GM23338 (cell line): ENCODE measurements around the gene SCN3B. TPM values are rescaled to one million over a fixed set of nuclear protein-coding genes. Genes with fewer than 3 reads are reported as not detected.

Source experiments
- ATAC-seq: fragments of 200-7000 bp; cut with Tn5 transposase; 3 replicates; pipeline ENCODE4 v1.9.1; 2020
- DNase-seq: peaks from one replicate; pipeline ENCODE4 v3.0.0-alpha.2; 2015; ENCODE audit warnings: low spot score
- H2AFZ ChIP-seq: fragments of 200-600 bp; sonication (generic); 2 replicates; pipeline ENCODE4 v1.8.0; 2016; ENCODE audit warnings: antibody characterized with exemption, mild to moderate bottlenecking, moderate library complexity
- H3F3A ChIP-seq: fragments of 200-600 bp; sonication (generic); replicated peaks from 2 replicates; pipeline ENCODE4 v1.8.0; 2017; ENCODE audit warnings: antibody characterized with exemption, mixed run types, low read depth
- H3K27ac ChIP-seq: fragments of 200-600 bp; sonication (generic); 2 replicates; pipeline ENCODE4 v1.6.1; 2016; ENCODE audit warnings: low read depth
- H3K27me3 ChIP-seq: fragments of 200-600 bp; sonication (generic); 2 replicates; pipeline ENCODE4 v1.8.0; 2016; ENCODE audit warnings: mild to moderate bottlenecking, mixed run types, moderate library complexity; ENCODE audit not compliant: insufficient read depth
- H3K36me3 ChIP-seq: fragments of 200-600 bp; sonication (generic); 2 replicates; pipeline ENCODE4 v1.8.0; 2016; ENCODE audit warnings: mild to moderate bottlenecking; ENCODE audit not compliant: insufficient read depth
- H3K4me1 ChIP-seq: fragments of 200-600 bp; sonication (generic); 2 replicates; pipeline ENCODE4 v1.8.0; 2016; ENCODE audit warnings: mild to moderate bottlenecking, moderate library complexity; ENCODE audit not compliant: insufficient read depth
- H3K4me2 ChIP-seq: fragments of 200-600 bp; sonication (generic); 2 replicates; pipeline ENCODE4 v1.7.1; 2017; ENCODE audit warnings: mixed run types
- H3K4me3 ChIP-seq: fragments of 200-600 bp; sonication (generic); 2 replicates; pipeline ENCODE4 v1.6.1; 2016; ENCODE audit warnings: mixed run types
- H3K79me2 ChIP-seq: fragments of 200-600 bp; sonication (generic); replicated peaks from 2 replicates; pipeline ENCODE4 v1.8.0; 2017; ENCODE audit warnings: mild to moderate bottlenecking; ENCODE audit not compliant: insufficient read depth
- H3K9me2 ChIP-seq: fragments of 200-600 bp; sonication (generic); 2 replicates; pipeline ENCODE4 v1.8.0; 2017; ENCODE audit not compliant: insufficient read depth
- H4K20me1 ChIP-seq: fragments of 200-600 bp; sonication (generic); replicated peaks from 2 replicates; pipeline ENCODE4 v1.8.0; 2017; ENCODE audit warnings: mild to moderate bottlenecking; ENCODE audit not compliant: insufficient read depth
- H3K27ac Mint-ChIP-seq: 2 replicates; pipeline ENCODE4 v1.8.0; 2020; ENCODE audit warnings: inconsistent platforms, mild to moderate bottlenecking, moderate library complexity, mixed read lengths
- H3K27me3 Mint-ChIP-seq: 3 replicates; pipeline ENCODE4 v1.8.0; 2022; ENCODE audit warnings: low read depth, mild to moderate bottlenecking, moderate library complexity, mixed read lengths, inconsistent platforms; ENCODE audit not compliant: insufficient read depth, poor library complexity
- H3K36me3 Mint-ChIP-seq: 3 replicates; pipeline ENCODE4 v1.8.0; 2021; ENCODE audit warnings: low read depth, mild to moderate bottlenecking, inconsistent platforms, moderate library complexity, mixed read lengths
- H3K4me1 Mint-ChIP-seq: 3 replicates; pipeline ENCODE4 v1.8.0; 2020; ENCODE audit warnings: mild to moderate bottlenecking, inconsistent platforms, mixed read lengths
- H3K4me3 Mint-ChIP-seq: 3 replicates; pipeline ENCODE4 v1.8.0; 2021; ENCODE audit warnings: moderate library complexity, mild to moderate bottlenecking, inconsistent platforms, mixed read lengths
- H3K9me3 Mint-ChIP-seq: 3 replicates; pipeline ENCODE4 v1.8.0; 2020; ENCODE audit warnings: moderate library complexity, mild to moderate bottlenecking, inconsistent platforms, mixed read lengths
- EZH2 ChIP-seq: fragments of 200-600 bp; sonication (generic); IDR thresholded peaks from one replicate; pipeline ENCODE4 v1.8.0; 2017; ENCODE audit warnings: antibody characterized with exemption, mild to moderate bottlenecking, low read depth; ENCODE audit not compliant: unreplicated experiment
- EZH2phosphoT487 ChIP-seq: fragments of 200-600 bp; sonication (generic); IDR thresholded peaks from one replicate; pipeline ENCODE4 v1.8.1; 2018; ENCODE audit warnings: antibody characterized with exemption; ENCODE audit not compliant: unreplicated experiment
- JUNB ChIP-seq: IDR thresholded peaks from one replicate; pipeline ENCODE4 v1.6.1; 2016; ENCODE audit warnings: antibody characterized with exemption; ENCODE audit not compliant: unreplicated experiment
- ZNF114 ChIP-seq: fragments of 250-450 bp; sonication (Bioruptor Pico); IDR thresholded peaks from 2 replicates; pipeline ENCODE4 v1.5.0; 2020; ENCODE audit warnings: mild to moderate bottlenecking, moderate library complexity
- ZNF331 ChIP-seq: fragments of 250-450 bp; sonication (Bioruptor Pico); IDR thresholded peaks from 2 replicates; pipeline ENCODE4 v1.5.0; 2020; ENCODE audit warnings: low read depth, mild to moderate bottlenecking, moderate library complexity
- polyA plus RNA-seq: library from polyadenylated mRNA; unstranded; fragments of >200 nt; fragmentation: Nextera tagmentation; extraction: Ambion mirVana; gene quantifications from 2 replicates; pipeline ENCODE4 v1.2.1, GENCODE V29; 2016
- total RNA-seq: library from RNA; depleted of rRNA; stranded (reverse); fragments of >200 nt; shearing (Covaris generic); gene quantifications from 2 replicates; pipeline ENCODE4 v1.2.3, GENCODE V29; 2014
- TF ChIP-seq, protein P1 (sequence below): fragments of 250-450 bp; sonication (Bioruptor Pico); IDR thresholded peaks from 2 replicates; pipeline ENCODE4 v1.5.0; 2020; ENCODE audit warnings: mild to moderate bottlenecking, moderate library complexity
- TF ChIP-seq, protein P2 (sequence below): IDR thresholded peaks from one replicate; pipeline ENCODE4 v1.6.1; 2018; ENCODE audit warnings: antibody characterized with exemption; ENCODE audit not compliant: unreplicated experiment
- TF ChIP-seq, protein P3 (sequence below), 2 experiments: fragments of 200-600 bp in 1 of 2; sonication (generic) in 1 of 2; conservative IDR thresholded peaks; 2 replicates each; pipeline versions ENCODE4 v1.5.1 to v1.6.1; 2016 to 2017; ENCODE audit warnings: antibody characterized with exemption in 2 of 2, low read depth in 2 of 2, mild to moderate bottlenecking in 2 of 2, moderate library complexity in 1 of 2
- TF ChIP-seq, protein P4 (sequence below): IDR thresholded peaks from 2 replicates; pipeline ENCODE4 v1.6.1; 2016; ENCODE audit warnings: antibody characterized with exemption

Gene SCN3B
- total and polyA plus RNA-seq, 2 experiments from 2014 or later, result 0.74 to 1.7 TPM

DNA sequence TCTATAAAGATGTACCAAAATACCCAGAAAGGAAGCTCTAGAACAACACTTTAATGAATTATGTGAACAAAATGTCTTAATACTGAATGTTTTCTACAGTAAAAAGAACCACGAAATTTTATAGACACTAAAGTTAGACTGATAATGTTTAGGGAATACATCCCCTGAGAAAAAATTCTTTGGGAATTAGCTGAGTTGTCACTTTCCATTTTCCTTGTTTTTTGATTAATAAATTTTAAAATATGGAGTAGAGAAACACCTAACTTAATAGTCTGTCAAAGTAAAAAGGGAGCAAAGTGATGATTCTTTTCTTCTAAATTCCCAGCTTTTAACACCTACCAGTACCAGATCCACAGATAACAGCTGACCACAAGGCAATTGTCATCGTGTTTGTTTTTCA lies 23.1 kb upstream of the SCN3B start (continued):
- TF ChIP-seq, protein P1, sequence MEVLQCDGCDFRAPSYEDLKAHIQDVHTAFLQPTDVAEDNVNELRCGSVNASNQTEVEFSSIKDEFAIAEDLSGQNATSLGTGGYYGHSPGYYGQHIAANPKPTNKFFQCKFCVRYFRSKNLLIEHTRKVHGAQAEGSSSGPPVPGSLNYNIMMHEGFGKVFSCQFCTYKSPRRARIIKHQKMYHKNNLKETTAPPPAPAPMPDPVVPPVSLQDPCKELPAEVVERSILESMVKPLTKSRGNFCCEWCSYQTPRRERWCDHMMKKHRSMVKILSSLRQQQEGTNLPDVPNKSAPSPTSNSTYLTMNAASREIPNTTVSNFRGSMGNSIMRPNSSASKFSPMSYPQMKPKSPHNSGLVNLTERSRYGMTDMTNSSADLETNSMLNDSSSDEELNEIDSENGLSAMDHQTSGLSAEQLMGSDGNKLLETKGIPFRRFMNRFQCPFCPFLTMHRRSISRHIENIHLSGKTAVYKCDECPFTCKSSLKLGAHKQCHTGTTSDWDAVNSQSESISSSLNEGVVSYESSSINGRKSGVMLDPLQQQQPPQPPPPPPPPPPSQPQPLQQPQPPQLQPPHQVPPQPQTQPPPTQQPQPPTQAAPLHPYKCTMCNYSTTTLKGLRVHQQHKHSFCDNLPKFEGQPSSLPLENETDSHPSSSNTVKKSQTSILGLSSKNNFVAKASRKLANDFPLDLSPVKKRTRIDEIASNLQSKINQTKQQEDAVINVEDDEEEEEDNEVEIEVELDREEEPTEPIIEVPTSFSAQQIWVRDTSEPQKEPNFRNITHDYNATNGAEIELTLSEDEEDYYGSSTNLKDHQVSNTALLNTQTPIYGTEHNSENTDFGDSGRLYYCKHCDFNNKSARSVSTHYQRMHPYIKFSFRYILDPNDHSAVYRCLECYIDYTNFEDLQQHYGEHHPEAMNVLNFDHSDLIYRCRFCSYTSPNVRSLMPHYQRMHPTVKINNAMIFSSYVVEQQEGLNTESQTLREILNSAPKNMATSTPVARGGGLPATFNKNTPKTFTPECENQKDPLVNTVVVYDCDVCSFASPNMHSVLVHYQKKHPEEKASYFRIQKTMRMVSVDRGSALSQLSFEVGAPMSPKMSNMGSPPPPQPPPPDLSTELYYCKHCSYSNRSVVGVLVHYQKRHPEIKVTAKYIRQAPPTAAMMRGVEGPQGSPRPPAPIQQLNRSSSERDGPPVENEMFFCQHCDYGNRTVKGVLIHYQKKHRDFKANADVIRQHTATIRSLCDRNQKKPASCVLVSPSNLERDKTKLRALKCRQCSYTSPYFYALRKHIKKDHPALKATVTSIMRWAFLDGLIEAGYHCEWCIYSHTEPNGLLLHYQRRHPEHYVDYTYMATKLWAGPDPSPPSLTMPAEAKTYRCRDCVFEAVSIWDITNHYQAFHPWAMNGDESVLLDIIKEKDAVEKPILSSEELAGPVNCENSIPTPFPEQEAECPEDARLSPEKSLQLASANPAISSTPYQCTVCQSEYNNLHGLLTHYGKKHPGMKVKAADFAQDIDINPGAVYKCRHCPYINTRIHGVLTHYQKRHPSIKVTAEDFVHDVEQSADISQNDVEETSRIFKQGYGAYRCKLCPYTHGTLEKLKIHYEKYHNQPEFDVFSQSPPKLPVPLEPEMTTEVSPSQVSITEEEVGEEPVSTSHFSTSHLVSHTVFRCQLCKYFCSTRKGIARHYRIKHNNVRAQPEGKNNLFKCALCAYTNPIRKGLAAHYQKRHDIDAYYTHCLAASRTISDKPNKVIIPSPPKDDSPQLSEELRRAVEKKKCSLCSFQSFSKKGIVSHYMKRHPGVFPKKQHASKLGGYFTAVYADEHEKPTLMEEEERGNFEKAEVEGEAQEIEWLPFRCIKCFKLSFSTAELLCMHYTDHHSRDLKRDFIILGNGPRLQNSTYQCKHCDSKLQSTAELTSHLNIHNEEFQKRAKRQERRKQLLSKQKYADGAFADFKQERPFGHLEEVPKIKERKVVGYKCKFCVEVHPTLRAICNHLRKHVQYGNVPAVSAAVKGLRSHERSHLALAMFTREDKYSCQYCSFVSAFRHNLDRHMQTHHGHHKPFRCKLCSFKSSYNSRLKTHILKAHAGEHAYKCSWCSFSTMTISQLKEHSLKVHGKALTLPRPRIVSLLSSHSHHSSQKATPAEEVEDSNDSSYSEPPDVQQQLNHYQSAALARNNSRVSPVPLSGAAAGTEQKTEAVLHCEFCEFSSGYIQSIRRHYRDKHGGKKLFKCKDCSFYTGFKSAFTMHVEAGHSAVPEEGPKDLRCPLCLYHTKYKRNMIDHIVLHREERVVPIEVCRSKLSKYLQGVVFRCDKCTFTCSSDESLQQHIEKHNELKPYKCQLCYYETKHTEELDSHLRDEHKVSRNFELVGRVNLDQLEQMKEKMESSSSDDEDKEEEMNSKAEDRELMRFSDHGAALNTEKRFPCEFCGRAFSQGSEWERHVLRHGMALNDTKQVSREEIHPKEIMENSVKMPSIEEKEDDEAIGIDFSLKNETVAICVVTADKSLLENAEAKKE (CRISPR knock-in tag), result no peak

DNA sequence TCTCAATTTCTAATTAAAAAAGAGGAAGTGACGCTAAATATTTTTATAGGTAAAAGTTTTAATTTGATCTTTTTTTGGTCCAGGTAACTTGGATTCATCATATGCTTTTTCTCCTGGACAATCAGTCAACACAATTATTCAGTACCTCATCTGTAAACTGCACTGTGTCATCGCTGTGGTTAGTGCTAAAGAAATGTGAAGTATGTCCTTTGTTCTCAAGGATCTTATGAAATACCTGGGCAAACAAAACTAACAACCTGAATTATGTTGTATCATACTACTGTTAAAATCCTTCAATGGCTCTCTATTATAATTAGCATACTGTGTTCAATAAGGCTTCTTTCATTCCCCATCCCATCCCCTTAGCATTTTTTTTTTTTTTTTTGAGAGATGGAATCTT lies 19.9 kb upstream of the SCN3B start:
- H4K20me1 ChIP-seq, result no peaks in the 10 kb centered on the region
- H3K9me2 ChIP-seq, result peaks cover 4% of the 10 kb centered on the region; the same call in 1 of the 2 replicates
- Mint-ChIP-seq H3K4me3 (no peak overlapping the region), H3K9me3 (no peaks in the 10 kb centered on the region; the same call in 2 of the 3 replicates), H3K4me1 (peaks cover 8% of the 10 kb centered on the region; the same call in 2 of the 3 replicates), H3K27me3 (peaks cover 2% of the 10 kb centered on the region), H3K36me3 (no peaks in the 10 kb centered on the region), H3K27ac (no peak overlapping the region)
- no peaks in the 10 kb centered on the region for H3K4me1 ChIP-seq
- no peaks in the 10 kb centered on the region for H3K36me3 ChIP-seq
- DNase-seq, result no peak
- H3K4me3 ChIP-seq, result no peak overlapping the region
- ATAC-seq, result no peak
- H3F3A ChIP-seq, result no peaks in the 10 kb centered on the region
- no peak overlapping the region for H3K4me2 ChIP-seq
- H3K27ac ChIP-seq, result no peak overlapping the region
- no peaks in the 10 kb centered on the region for H3K79me2 ChIP-seq
- no peaks in the 10 kb centered on the region for H3K27me3 ChIP-seq
- TF ChIP-seq ZNF331 (CRISPR knock-in tag), result no peak
- TF ChIP-seq, protein P2, sequence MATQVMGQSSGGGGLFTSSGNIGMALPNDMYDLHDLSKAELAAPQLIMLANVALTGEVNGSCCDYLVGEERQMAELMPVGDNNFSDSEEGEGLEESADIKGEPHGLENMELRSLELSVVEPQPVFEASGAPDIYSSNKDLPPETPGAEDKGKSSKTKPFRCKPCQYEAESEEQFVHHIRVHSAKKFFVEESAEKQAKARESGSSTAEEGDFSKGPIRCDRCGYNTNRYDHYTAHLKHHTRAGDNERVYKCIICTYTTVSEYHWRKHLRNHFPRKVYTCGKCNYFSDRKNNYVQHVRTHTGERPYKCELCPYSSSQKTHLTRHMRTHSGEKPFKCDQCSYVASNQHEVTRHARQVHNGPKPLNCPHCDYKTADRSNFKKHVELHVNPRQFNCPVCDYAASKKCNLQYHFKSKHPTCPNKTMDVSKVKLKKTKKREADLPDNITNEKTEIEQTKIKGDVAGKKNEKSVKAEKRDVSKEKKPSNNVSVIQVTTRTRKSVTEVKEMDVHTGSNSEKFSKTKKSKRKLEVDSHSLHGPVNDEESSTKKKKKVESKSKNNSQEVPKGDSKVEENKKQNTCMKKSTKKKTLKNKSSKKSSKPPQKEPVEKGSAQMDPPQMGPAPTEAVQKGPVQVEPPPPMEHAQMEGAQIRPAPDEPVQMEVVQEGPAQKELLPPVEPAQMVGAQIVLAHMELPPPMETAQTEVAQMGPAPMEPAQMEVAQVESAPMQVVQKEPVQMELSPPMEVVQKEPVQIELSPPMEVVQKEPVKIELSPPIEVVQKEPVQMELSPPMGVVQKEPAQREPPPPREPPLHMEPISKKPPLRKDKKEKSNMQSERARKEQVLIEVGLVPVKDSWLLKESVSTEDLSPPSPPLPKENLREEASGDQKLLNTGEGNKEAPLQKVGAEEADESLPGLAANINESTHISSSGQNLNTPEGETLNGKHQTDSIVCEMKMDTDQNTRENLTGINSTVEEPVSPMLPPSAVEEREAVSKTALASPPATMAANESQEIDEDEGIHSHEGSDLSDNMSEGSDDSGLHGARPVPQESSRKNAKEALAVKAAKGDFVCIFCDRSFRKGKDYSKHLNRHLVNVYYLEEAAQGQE, result no peak
- no peak for TF ChIP-seq EZH2phosphoT487
- TF ChIP-seq, protein P3, sequence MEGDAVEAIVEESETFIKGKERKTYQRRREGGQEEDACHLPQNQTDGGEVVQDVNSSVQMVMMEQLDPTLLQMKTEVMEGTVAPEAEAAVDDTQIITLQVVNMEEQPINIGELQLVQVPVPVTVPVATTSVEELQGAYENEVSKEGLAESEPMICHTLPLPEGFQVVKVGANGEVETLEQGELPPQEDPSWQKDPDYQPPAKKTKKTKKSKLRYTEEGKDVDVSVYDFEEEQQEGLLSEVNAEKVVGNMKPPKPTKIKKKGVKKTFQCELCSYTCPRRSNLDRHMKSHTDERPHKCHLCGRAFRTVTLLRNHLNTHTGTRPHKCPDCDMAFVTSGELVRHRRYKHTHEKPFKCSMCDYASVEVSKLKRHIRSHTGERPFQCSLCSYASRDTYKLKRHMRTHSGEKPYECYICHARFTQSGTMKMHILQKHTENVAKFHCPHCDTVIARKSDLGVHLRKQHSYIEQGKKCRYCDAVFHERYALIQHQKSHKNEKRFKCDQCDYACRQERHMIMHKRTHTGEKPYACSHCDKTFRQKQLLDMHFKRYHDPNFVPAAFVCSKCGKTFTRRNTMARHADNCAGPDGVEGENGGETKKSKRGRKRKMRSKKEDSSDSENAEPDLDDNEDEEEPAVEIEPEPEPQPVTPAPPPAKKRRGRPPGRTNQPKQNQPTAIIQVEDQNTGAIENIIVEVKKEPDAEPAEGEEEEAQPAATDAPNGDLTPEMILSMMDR (conservative IDR thresholded peaks at IDR 0.05; ENCODE audit: low read depth in 2 of 2), result no peak
- TF ChIP-seq JUNB, result no peak
- no peak for TF ChIP-seq ZNF114 (CRISPR knock-in tag)
- TF ChIP-seq, protein P4, sequence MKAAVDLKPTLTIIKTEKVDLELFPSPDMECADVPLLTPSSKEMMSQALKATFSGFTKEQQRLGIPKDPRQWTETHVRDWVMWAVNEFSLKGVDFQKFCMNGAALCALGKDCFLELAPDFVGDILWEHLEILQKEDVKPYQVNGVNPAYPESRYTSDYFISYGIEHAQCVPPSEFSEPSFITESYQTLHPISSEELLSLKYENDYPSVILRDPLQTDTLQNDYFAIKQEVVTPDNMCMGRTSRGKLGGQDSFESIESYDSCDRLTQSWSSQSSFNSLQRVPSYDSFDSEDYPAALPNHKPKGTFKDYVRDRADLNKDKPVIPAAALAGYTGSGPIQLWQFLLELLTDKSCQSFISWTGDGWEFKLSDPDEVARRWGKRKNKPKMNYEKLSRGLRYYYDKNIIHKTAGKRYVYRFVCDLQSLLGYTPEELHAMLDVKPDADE, result no peak
- TF ChIP-seq EZH2, result no peak
- H2AFZ ChIP-seq, result no peak overlapping the region
